Breast epithelium (tissue), 3 donors: ENCODE data around the gene NFIC.
A peak's percentile ranks its signal among the peaks of the same experiment; 100 is the strongest.

ENCODE experiments used
- POLR2A ChIP-seq: fragments of 450-650 bp; IDR thresholded peaks from one replicate; pipeline ENCODE4 v1.6.1; 2016; ENCODE audit warnings: antibody characterized with exemption, mild to moderate bottlenecking, moderate library complexity
- POLR2AphosphoS5 ChIP-seq, 3 donors: sonication (generic); formaldehyde crosslinking; IDR thresholded peaks; one replicate each; pipeline ENCODE4 v1.6.1; 2017; ENCODE audit warnings: antibody characterized with exemption in 3 of 3

DNA sequence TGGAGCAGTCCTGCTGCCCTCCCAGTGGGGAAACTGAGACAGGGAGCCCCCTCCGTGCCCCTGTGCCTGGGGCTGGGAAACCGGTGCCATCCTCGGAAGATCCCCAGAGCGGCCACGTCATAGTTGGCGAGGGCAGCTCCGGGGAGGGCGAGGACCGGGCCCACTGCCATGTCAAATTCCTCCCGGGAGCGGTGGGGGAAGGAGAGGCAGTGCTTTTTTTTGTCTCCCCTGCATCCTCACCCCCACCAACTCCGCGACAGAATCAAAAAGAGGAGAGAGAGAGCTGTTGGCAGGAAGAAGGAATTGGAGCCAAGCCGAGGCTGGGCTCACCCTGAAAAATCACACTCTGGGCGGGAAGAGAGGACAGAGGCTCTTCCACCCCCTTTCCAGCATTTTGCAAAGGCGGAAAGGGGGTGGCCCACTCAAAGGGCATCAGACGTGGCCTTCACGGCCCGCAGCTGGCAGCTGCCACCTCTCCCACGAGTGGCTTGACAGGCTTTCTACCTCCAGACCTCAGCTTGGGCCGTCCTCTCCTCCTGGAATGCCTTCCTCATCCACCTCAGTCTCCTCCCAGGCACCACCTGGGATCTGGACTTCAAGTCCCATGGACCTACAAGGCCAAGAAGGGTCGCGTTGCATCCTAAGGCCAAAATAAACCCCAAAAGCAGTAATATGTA lies 19.6 kb upstream of the NFIC start:
- TF ChIP-seq POLR2A (no peak), POLR2AphosphoS5 (IDR thresholded peaks at IDR 0.05) (peak; percentile 39 to 85 (median 71))
